ENCODE results near the gene ZNF524.
"Not testable (repeated sequence)": the region's sequence is repeated elsewhere in the genome, so short reads cannot be mapped to it uniquely, and the experiment has no call there.

Gene ZNF524, protein sequence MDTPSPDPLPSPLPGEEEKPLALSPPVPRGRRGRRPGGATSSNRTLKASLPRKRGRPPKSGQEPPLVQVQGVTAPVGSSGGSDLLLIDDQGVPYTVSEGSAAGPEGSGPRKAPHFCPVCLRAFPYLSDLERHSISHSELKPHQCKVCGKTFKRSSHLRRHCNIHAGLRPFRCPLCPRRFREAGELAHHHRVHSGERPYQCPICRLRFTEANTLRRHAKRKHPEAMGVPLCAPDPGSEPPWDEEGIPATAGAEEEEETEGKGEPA

DNA sequence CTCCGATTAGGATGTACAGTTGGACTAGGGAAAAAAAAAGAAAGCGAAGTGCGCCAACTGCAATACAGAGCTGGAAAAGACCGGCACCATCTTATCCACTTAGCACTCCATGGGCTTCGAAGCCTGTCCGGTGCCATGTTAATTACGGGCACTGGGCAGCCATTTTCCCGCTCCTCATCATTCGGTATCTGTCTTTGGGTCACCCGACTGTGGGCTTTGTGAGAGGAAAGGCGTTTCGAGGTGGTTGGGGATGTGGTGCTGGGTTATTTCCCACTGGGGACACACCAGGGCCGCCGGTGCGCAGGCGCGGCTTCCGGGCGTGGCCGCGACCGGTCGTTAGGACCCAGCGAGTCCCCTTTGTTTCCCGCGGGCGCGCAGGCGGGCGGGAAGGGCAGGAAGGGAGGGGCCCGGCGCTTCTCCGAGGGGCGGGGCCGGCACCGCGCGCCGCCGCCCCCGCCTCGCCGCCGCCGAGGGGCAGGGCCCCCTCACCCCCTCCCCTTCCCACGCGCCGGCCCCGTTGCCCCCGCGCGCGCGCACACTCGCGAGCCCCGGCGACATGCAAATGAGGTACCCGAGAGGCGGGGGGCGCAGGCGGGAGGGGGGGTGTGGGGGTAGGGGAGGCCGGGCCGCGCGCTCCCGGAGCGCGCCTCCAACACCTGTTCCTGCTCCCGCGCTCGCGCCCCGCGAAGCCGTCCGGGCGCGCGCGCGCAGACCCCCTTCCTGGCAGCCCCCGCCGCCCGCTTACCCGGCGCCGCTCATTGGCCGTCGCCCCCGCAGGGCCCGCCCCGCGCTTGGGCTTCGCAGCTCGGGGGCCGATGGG lies at the start of gene ZNF524:
ZNF524 (plus strand) TSS at position 447 of the 820 bp plus-strand sequence. CDS start 1,825 bp downstream, outside the sequence.
- DNase-seq (ENCODE audit: low read depth, low spot score): peak; percentile 95

DNA sequence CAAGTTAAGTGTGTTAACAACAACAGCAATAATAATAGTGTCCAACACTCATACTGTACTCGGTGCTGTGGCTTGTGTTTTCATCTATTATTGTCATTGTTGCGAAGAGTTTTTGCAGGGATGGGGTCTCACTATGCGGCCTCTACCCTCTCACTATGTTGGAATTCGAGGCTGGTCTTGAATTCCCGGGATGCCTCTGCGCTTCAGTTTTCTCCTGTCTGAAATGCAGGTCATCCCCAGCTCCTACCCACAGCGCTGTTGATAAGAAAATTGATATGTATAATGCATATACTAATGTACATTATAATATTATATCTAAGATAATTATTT lies 49.8 kb upstream of the ZNF524 start:
- DNase-seq (ENCODE audit: low read depth, low spot score): peak; percentile 59

DNA sequence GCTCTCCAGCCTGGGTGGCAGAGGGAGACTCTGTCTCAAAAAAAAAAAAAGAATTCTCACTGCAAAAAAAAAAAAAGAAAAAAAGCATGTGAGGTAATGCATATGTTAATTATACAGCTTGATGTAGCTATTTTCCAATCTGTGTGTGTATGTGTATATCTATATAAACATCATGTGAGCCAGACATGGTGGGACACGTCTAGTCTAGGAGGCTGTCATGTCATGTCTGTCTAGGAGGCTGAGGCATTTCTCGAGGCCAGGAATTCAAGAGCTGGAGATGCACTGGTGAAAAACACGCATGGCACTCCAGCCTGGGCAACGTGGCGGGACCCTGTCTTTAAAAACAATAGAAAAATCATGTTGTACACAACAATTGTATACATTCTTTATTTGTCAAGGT lies 47.9 kb upstream of the ZNF524 start:
- DNase-seq (ENCODE audit: low read depth, low spot score): no peak

DNA sequence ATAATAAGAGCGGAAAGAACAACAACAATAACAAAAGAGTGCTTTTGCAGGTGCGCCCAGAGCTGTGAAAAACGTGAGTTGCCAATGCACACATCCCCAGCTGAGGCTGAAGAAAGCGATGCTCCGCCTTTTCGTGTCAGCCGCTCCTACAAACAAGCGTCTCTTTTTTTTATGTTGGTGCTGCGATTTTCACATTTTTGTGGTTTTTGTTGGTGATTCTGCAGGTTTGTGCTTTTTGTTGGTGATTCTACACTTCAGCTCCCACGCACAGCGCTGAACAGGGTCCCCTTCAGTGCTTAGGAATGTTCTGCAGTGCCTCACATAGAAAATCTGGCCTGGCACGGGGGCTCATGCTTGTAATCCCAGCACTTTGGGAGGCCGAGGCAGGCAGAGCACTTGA lies 47.5 kb upstream of the ZNF524 start:
- DNase-seq (ENCODE audit: low read depth, low spot score): peak; percentile 97

DNA sequence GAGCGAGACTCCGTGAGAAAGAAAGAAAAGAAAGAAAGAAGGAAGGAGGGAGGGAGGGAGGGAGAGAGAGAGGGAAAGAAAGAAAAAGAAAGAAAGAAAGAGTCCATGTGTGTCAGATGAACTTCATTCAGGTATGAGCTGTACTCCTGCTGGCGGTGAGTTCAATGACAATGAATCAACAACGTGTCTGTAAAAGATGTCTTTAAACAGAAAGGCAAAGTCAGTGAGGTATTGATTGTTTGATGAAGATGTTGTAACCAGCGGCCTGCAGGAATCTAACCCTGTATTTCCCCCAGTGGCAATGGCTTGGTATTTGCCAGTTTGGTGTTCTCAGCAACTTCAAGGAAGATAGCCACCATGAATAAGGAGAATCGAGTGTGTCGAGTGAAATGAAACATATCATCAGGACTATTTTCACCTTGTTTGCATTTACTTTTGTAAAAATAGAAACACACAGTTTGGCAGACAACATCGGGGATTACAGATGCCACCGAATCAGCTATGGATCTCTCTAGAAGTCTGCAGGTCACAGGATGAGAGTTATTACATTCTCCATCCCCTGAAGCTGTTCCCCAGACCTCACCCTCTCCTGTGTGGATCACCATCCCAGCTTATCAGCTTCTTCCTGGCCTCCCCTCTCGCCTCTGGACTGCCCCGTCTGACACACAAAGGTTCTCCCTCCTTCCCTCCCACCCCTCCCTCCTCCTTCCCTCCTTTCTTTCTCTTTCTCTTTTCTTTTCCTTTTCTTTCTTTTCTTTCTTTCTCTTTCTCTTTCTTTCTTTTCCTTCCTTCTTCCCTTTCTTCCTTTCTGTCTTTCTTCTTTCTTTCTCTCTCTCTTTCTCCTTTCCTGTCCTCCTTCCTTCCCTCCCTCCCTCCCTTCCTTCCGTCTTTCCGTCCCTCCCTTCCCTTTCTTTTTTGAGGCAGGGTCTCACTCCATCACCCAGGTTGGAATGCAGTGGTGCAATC lies 46.6 kb upstream of the ZNF524 start:
- DNase-seq (ENCODE audit: low read depth, low spot score): peak; percentile 43

DNA sequence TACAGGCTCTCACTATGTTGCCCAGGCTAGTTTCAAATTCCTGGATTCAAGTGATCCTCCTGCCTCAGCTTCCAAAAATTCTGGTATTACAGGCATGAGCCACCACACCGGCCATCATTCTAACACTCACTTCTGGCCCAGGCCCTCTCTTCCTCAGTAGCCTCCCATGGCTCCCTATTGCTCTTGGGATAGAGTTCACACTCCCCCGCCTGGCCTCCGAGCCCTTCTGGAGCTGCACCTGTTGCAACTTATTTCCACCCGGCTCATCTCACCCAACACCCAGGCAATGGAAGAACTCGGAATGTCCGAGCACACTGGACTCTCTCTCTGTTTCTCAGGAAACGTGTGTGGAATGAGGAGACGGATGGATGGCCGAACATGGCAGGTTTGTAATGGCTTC lies 45.8 kb upstream of the ZNF524 start:
- DNase-seq (ENCODE audit: low read depth, low spot score): no peak

DNA sequence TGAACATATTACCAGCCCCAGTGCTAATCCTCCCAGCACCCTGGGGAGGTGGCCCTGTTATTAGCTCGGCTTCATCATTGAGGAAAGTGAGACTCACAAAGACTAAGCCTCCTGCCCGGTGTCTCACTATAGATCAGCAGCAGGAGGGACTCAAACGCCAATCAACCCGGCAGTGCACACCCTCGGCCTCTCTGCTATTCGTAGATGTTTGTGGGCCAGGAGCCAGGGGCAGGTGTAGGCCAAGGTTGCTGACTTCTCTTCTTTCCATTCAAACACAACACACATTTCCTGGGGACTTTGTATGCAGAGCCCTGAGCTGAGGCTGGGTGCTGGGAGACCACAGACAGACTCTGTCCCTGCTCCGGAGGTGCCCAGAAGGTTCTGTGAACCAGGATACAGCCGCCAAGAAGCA lies 45.3 kb upstream of the ZNF524 start:
- DNase-seq (ENCODE audit: low read depth, low spot score): no peak

DNA sequence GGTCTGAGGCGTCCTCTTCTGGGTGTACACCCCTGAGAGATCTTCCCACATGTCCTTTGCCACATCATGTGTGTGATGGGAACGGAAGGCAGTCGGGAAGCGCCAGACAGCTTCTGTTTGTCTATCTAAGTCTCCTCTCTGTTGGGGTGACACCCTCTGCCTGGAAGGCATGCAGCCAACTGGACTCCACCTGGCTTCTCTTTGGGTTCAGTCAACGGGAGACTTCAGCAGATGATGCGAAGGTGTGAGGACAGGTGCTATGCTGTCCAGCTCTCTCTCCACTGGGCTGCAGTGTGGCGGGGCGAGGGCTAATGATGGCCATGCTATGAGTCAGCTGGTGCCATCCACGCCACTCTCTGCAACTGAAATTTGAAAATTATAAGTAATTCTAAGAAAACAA lies 40.4 kb upstream of the ZNF524 start:
- no peak for DNase-seq (ENCODE audit: low read depth, low spot score)

DNA sequence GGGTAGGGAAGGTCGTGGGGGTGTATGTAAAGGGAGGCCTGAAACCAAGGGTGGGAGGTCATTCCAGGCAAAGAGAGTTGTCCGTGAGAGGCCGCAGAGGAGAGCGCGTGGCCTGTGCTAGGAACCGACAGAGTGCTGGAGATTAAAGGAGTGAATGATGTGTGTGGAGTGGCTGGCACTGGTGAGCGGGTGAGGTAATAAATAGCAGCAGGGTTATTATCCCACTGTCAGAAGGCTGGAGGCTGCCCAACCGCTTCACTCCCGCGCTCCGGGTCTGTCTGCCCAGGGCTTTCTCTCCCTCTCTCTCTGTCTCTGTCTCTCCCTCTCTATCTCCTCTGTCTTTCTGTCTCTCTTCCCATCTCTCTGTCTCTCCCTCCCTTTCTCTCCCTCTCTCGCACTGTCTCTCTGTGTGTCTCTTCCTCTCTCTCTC lies 36.8 kb upstream of the ZNF524 start:
- peak; percentile 81 for DNase-seq (ENCODE audit: low read depth, low spot score)

DNA sequence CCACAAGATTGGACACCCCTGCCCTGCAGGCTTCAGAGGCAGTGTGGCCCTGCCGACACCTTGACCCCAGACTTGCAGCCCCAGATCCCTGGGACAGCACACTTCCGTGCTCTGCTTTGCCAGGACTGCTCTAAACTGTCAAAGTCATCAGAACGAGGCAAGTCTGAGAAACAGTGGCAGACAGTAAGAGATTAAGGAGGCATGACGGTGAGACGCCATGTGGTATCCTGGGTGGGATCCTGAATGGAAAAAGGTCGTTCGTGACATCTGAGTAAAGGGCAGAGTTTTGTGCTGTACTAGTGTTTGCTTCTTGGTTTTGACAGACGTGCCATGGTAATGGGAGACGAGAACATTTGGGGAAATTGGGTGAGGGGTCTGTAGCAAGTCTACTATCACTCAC lies 33.3 kb upstream of the ZNF524 start:
- DNase-seq (ENCODE audit: low read depth, low spot score): no peak

DNA sequence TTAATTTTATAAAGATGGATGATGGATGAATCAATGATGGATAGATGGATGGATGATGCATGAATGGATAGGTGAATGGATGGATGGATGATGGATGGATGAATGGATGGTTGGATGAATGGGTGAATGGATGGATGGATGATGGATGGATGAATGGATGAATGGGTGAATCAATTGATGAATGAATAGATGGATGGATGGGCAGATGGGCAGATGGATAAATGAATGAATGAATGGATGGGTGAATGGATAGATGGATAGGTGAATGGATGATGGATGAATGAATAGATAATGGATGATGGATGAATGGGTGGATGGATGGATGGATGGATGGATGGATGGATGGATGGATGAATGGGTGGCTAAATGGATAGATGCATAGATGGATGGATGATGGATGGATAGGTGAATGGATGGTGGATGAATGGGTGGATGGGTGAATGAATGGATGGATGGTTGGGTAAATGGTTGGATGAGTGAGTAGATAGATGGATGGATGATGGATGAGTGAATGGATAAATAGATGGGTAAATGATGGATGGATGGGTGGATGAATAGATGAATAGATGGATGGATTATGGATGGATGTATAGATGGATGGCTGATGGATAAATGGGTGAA lies 32.3 kb upstream of the ZNF524 start:
- no peak for DNase-seq (ENCODE audit: low read depth, low spot score)

DNA sequence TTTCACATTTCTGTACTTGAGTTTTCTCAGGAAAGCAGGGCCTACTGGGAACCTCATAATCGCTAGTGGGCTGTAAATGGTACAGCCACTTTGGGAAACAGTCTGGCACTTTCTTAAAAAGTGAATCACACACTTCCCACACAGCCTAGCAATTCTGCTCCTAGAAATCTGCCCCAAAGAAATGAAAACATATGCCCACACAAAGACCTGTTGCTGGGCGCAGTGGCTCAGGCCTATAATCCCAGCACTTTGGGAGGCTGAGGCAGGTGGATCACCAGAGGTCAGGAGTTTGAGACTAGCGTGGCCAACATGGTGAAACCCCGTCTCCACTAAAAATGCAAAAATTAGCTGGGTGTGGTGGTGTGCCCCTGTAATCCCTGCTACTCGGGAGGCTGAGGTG lies 30.6 kb upstream of the ZNF524 start:
- not testable (repeated sequence) for DNase-seq (ENCODE audit: low read depth, low spot score)

DNA sequence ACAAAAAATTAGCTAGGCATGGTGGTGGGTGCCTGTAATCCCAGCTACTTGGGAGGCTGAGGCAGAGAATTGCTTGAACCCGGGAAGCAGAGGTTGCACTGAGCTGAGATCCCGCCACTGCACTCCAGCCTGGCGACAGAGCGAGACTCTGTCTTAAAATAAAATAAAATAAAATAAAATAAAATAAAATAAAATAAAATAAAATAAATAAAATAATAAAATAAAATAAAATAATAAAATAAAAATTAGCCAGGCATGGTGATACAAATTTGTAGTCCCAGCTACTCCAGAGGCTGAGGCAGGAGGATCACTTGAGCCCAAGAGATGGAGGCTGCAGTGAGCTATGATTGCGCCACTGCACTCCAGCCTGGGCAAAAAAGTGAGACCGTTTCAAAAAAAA lies 26.2 kb upstream of the ZNF524 start:
- DNase-seq (ENCODE audit: low read depth, low spot score): not testable (repeated sequence)

DNA sequence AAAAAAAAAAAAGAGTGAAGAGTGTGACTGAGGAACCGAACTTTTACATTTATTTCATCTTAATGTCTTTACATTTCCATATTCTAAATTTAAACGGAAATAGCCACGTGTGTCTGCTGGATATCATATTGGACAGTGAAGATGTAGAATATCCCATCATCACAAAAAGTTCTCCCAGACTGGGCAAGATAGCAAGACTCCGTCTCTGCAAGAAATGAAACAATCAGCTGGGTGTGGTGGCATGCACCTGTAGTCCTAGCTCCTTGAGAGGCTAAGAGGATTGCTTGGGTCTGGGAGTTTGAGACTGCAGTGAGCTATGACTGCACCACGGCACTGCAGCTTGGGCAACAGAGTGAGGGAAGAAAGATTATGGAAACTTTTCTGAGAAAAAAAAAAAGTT lies 23.3 kb upstream of the ZNF524 start:
- DNase-seq (ENCODE audit: low read depth, low spot score): no peak

DNA sequence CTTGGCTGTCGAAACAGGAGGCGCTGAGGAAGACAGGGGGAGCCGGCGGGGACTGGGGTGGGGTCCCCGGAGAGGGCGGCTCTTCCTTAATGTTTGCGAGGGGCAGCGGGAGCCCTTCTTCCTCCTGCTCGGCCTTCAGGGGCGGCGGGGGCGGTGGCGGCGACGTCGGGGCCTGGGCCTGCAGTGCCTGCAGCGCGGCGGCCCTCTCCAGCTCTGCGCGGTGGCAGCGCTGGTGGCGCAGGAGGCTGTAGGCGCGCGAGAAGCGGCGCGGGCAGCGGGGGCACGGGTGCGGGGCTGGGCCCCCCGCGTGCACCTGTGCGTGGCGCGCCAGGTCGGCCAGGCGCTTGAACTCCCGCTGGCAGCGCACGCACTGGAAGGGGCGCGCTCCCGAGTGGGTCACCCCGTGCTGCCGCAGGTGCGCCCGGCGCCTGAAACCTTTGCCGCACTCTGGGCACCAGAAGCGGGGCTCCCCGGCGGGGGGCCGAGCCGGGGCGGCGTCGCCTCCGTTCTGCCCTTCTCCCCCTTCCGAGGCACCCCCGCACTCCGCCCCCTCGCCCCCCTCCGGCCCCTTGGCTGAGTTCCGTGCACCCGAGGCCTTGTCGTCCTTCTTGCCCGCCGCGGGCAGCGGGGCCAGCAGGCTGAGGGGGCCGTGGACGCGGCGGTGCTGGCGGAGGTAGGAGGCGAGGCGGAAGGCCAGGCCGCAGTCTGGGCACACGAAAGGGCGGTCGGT lies 21.9 kb upstream of the ZNF524 start:
- DNase-seq (ENCODE audit: low read depth, low spot score): no peak

DNA sequence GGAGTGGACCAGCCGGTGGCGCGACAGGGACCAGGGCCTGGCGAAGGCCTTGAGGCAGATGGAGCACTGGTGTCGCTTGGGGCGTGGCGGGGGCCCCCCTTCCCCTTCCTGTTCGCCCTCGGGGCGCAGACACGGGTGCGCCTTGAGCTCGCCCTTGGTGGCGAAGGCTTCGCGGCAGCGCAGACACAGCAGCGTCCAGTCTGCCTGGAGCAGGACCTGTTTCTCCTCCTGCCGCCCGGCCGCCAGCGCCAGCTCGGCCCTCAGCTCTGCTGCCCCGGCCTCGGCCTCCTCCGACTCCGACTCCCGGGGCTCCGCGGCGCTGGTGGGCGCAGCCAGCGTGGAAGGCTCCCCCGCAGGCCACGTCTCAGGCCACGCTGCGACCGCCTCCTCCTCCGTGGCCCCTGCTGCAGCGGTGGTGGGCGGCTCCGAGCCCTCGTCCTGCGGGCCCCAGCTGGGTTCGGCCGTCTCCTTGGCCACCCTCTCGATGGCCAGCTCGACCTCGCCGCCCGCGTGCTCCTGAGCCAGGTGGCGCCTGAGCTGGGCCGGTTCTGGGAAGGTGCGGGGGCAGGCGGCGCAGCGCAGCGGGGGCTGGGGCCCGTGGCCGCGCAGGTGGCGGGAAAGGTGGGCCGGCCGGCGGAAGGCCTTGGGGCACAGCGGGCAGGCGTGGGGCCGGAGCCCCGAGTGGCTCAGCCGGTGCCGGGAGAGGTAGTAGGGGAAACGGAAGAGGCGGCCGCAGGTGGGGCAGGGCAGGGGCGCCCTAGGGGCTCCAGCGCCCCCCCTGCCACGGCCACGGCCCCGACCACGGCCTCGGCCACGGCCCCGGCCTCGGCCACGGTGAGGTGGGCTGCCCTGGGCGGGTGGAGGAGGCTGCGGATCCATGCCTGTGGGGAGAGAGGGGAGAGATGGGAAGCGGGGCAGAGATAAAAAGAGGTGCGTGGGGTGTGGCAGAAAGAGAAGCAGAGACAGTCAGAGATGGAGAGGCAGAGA lies 21.0 kb upstream of the ZNF524 start:
- no peak for DNase-seq (ENCODE audit: low read depth, low spot score)

DNA sequence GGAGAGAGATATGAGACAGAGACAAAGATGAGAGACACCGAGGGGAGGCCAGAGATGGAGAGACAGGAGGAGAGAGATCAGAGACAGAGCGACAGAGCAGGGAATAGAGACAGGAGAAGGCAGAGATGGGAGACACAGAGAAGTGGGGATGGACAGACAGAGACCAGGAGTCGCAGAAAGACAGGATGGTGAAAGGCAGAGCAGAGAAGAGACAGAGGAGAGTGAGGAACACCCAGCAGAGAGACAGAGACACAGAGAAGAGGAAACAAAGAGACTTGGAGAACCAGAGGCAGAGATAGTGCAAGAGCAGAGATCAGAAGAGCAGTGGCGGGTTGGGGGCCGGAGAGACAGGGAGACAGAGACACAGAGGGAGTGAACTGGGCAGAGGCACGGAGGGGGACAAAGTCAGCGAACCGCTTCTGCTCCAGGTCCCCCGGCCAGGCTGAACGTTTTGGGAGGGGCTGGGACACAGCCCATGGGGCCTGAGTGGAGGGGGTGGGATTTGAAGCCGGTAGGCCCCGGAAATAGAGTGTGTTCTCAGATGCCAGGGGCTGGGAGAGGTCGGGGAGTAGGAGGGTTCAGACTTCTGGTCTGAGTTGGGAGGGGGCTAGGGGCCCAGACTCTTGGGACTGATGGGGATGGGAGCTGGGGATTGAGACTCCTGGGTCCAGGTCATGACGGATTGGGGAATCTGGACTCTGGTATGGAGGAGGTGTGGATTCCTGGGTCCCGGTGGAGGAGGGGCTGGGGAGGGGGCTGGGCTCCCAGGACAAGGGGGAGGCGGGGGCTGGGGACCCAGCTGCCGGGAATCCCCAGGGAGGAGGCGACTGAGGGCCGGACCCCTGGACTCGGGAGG lies 20.1 kb upstream of the ZNF524 start:
- DNase-seq (ENCODE audit: low read depth, low spot score): peak; percentile 77

DNA sequence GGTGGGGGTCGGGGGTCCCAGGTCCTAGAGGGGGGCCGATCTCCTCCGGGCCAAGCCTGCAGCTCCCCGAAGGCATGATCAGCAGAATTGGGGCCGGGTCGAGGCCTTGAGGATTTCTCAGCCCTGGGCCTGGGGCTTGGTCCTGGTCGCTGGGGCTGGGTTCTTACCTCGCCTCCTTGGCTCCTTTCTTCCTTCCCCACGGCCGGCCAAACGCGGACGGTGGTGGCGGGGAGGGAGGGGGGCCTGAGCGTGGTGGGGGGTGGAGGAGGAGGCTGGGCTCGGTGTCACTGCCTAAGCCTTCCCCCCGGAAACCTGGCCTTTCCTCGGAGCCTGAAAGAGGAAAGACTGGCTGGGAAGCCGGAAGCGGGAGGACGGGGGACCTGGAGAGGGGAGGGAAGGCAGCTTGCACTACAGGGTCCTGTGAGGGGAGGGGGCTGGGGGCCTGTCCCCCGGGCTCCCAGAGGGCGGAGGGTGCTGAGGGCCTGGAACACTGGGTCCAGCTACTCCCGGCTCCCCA lies 19.4 kb upstream of the ZNF524 start, which contains the start of gene ZNF579:
ZNF579 (minus strand) TSS at position 221 of the 517 bp plus-strand sequence. CDS start 1,209 bp downstream, outside the sequence.
- DNase-seq (ENCODE audit: low read depth, low spot score): peak; percentile 95

Measured in astrocyte of the hippocampus (primary cell).